HG02642 (cell line): Measurements from ENCODE around the gene NFATC4.
A peak's percentile ranks its signal among the peaks of the same experiment; 100 is the strongest.
"Not testable (repeated sequence)": the region's sequence is repeated elsewhere in the genome, so short reads cannot be mapped to it uniquely, and the experiment has no call there.

Source experiments
- ATAC-seq: cut with Tn5 transposase; IDR thresholded peaks from one replicate; pipeline ENCODE4 v1.9.1; 2021; ENCODE audit warnings: mild to moderate bottlenecking; ENCODE audit not compliant: unreplicated experiment, poor library complexity

Gene NFATC4

GRCh38 chr14:24338843-24339242 is 29.1 kb upstream of the NFATC4 start:
- no peak for ATAC-seq

- peak; percentile 88 for ATAC-seq
Measured at GRCh38 chr14:24339284-24340151, 28.5 kb upstream of the NFATC4 start, which contains the start of gene RIPK3. Gene RIPK3 (minus strand): TSS chr14:24339991. CDS start chr14:24339826, 165 bp downstream.

GRCh38 chr14:24340606-24341005 is 27.4 kb upstream of the NFATC4 start:
- no peak for ATAC-seq

- no peak for ATAC-seq
Measured at GRCh38 chr14:24342889-24343288, 25.1 kb upstream of the NFATC4 start.

- ATAC-seq, result no peak
Measured at GRCh38 chr14:24343795-24344660, 24.0 kb upstream of the NFATC4 start.

- no peak for ATAC-seq
Measured at GRCh38 chr14:24347134-24347533, 20.9 kb upstream of the NFATC4 start.

- no peak for ATAC-seq
Measured at GRCh38 chr14:24348186-24348585, 19.8 kb upstream of the NFATC4 start.

- ATAC-seq, result no peak
Measured at GRCh38 chr14:24349742-24350141, 18.2 kb upstream of the NFATC4 start.

- no peak for ATAC-seq
Measured at GRCh38 chr14:24351517-24351916, 16.5 kb upstream of the NFATC4 start.

GRCh38 chr14:24353559-24354481 is 14.2 kb upstream of the NFATC4 start:
- ATAC-seq, result no peak

GRCh38 chr14:24354482-24354825 is 13.5 kb upstream of the NFATC4 start:
- not testable (repeated sequence) for ATAC-seq

GRCh38 chr14:24355009-24355408 is 13.0 kb upstream of the NFATC4 start:
- no peak for ATAC-seq

- ATAC-seq, result no peak
Measured at GRCh38 chr14:24356208-24356607, 11.8 kb upstream of the NFATC4 start.

GRCh38 chr14:24360281-24360680 is 7.7 kb upstream of the NFATC4 start:
- no peak for ATAC-seq

GRCh38 chr14:24361326-24361725 is 6.7 kb upstream of the NFATC4 start:
- ATAC-seq, result no peak

GRCh38 chr14:24362241-24362960 is 5.6 kb upstream of the NFATC4 start:
- ATAC-seq, result no peak

GRCh38 chr14:24363401-24363800 is 4.6 kb upstream of the NFATC4 start:
- ATAC-seq, result no peak

GRCh38 chr14:24364841-24365240 is 3.1 kb upstream of the NFATC4 start:
- no peak for ATAC-seq

- peak; percentile 43 for ATAC-seq
Measured at GRCh38 chr14:24365600-24366412, 2.2 kb upstream of the NFATC4 start.
